Hematopoietic multipotent progenitor cell (in vitro differentiated cells): ENCODE results near the gene SIK2. TPM values are rescaled to one million over a fixed set of nuclear protein-coding genes. Genes with fewer than 3 reads are reported as not detected.
A peak's percentile ranks its signal among the peaks of the same experiment; 100 is the strongest.

Source experiments
- DNase-seq, 3 donors: peaks; one replicate each; pipeline ENCODE4 v3.0.0-alpha.2; 2011 to 2015; ENCODE audit warnings: low read depth in 2 of 3, low spot score in 2 of 3
- total RNA-seq: library from RNA; depleted of rRNA; stranded (reverse); fragments of >200 nt; gene quantifications from one replicate; pipeline ENCODE4 v1.2.3, GENCODE V29; 2012

Gene SIK2
- total RNA-seq, 1 donor: 8.1 TPM

DNA sequence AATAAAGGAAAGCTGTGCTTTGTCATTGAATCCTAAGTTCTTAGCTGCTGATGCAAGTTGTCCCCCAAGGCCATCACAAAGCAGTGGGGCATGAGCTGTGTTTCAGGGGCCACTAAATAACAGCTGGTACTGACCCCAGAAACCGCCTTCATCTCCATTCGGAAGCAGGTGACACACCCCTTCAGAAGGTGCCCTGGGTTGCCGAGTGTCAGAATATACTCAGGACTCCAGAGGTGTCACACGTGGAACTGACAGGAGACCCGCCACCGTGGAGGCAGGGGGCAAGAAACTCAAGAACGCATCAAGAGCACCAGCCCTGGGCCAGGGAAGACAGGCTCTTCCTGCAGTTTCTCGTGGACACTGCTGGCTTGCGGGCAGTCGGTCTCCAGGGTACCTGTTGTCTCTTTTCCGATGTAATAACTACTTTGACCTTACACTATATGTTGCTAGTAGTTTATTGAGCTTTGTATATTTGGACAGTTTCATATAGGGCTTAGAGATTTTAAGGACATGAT is 122.4 kb downstream of the SIK2 start:
- no peak for DNase-seq

GRCh38 chr11:111725621-111726020 is 123.4 kb downstream of the SIK2 start:
- no peak for DNase-seq

DNA sequence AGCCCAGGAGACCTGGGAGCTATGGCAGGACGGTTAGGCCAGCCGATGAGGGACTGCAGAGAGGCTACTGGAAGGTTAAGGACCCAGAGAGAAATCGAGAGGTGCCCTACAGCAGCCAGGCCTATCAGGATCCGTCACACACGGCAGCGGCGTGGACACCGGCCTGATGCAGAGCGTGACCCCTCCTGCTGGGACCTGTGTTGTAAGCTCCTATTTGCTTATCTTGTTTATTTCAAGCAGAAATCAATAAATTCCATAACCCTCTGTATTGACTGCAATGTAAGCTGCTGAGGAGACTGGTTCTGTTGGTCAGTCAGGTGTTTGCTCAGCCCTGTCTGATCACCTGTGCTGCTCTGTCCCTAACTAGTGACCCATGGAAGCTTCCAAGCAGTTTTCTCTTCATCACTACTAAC is 124.1 kb downstream of the SIK2 start:
- DNase-seq: no peak

- no peak for DNase-seq
Measured at GRCh38 chr11:111727431-111727830, 125.2 kb downstream of the SIK2 start.

GRCh38 chr11:111729071-111729830 is 127.0 kb downstream of the SIK2 start:
- DNase-seq: no peak

DNA sequence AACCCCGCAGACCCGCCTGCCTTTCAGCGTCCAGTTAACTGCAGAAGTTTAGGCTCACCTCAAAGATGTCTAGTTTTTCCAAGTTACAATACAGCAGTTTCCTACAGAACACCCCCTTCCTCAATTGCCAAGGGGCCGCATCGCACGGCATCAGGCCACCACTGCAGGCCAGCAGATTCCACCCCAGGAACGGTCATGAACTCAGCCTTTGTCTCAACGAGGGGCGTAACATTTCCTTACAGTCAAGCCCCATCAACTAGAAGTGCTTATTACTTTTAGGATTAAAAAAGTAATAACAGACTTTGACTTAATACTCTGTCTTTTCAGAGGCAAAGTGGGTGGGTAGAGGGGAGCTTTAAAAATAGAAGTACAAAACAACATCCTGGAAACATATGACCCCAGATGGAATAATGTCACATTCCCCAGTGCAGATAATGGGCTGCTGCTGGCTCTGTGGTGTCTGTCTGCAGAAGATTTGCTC is 127.6 kb downstream of the SIK2 start:
- no peak for DNase-seq

DNA sequence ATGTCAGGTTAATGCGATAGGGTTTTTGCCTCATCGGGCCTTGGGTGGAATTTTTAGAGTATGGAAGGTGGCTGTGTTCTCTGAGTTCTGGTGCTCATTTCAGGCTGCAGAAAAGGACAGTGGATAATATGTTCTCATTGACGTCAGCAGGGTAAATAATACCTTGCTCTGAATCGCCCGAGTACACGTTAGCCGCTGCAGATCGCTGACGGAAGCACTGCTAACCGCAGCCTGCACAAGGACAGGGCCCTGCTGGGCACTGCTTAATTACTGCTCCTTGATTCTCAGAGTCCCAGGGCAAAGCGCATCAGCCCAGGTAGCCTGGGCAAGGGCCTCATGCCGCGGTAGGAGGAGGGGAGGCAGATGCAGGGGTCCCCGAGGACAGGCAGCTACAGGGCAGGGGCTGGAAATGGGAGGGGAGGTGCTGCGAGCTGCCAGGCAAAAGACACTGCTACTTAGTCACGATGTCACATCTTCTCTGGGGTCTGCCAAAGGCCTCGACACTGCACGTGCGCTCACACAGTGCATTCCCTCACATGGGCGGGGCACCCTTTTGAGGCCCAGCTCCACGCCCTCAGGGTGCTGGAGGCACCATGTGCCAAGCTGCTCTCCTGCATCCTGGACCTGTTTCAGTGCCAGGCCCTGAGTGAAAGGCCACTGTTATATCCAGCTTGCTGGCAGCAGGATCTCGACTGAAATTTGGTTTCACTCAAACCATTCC is 128.8 kb downstream of the SIK2 start:
- DNase-seq: no peak

GRCh38 chr11:111731821-111732220 is 129.6 kb downstream of the SIK2 start:
- no peak for DNase-seq

DNA sequence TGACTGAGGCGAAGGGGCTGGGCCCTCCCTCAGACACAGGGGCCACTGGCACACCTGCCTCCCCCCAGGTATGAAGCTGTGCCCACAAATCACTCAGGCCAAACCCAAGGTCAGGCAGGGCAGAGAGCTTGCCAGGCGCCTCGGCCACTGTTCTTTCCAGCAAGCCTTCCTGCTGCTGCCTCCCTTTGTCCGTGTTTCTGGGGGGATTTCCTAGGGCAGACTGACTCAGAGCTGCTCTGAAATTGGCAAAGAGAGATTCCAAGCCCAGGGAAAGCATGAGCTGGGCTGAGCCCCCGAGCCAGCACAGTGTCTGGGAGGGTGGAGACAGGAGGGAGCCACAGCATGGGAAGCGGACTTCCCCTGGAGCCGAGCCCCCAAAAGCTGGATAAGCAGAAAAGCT is 130.8 kb downstream of the SIK2 start:
- no peak for DNase-seq

DNA sequence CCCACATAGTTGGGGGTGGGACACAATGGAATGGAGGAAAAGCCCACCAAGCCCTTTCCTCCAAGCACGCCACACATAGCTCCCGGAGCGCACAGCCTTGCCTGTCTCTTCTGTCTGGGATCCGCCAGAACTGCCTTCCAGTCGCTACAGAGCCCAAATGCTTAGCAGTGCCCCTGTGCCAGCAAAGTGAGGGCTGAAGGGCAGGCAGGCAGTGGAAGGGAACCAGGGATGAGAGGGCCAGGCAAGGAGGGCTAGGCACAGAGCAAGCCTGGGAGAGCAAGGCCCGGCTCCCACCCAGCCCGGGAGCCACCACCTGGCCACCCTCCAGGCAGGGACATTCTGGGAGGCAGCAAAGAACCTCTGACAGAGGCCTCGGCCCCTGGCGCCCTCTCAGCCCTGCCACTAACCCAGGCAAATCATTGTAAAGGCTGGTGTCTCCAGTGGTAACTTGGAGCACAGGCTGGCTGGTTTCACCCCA is 131.4 kb downstream of the SIK2 start:
- no peak for DNase-seq

DNA sequence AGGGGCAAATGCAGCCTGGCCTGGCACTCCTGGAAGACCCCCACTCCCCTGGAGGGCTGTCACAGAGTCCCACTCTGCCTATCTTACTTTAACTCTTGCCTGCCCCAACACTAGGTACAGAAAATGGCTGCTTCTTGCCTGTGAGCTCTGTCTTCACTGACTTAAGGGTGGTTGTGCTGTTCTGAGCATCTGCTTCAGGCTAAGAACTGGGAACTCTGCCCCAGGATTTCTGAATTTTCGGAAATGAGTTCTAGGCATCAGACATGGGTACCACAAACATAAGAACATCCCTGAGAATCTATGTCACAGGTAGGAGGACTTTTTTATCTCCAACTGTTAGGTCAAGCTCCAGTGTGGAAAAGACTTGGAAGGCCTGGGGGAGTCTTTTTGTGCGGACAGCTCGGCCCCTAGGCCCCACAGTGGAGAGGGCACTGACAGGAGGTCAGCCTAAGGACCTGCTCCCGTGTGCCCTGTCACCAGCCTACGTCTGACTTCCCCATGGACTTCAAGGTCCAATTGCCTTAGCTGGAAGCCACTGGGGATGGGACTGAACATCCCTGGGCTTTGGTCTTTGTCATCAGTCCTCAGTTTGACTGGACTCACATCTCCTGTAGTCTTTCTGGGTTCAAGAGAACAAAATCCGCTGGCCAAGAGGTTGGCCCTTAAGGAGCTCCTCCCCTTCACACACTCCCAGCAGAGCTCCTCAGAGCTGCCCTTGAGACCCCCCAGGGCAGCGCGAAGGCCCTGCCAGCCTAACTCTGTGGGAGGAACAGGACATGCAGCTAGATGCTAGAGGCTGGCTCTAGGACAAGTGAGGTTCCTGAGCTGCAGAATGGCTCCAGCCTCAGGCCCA is 132.1 kb downstream of the SIK2 start:
- no peak for DNase-seq

GRCh38 chr11:111734954-111735261 is 132.7 kb downstream of the SIK2 start:
- DNase-seq: no peak

GRCh38 chr11:111735262-111736116 is 133.2 kb downstream of the SIK2 start:
- DNase-seq: peak in 1 of 3 donors; percentile 7

DNA sequence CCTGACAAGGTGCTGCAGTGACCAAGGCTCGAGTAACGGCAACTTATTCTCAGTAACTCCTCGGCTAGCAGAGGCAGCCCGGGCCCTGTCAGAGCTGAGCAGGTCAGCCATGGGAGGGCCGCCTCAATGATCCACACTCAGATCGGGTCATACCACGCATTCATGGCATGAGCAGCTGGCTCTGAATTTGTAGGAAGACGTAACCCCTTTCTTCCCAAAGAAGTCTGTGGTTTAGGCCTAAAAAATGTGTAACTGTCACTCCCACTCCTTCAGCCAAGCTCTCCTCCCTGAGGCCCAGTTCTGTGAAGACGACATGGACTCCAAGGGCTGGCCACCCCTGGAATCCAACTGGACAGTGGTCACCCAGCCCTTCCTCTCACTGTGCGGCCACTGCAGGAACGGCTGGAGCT is 133.9 kb downstream of the SIK2 start:
- no peak for DNase-seq

DNA sequence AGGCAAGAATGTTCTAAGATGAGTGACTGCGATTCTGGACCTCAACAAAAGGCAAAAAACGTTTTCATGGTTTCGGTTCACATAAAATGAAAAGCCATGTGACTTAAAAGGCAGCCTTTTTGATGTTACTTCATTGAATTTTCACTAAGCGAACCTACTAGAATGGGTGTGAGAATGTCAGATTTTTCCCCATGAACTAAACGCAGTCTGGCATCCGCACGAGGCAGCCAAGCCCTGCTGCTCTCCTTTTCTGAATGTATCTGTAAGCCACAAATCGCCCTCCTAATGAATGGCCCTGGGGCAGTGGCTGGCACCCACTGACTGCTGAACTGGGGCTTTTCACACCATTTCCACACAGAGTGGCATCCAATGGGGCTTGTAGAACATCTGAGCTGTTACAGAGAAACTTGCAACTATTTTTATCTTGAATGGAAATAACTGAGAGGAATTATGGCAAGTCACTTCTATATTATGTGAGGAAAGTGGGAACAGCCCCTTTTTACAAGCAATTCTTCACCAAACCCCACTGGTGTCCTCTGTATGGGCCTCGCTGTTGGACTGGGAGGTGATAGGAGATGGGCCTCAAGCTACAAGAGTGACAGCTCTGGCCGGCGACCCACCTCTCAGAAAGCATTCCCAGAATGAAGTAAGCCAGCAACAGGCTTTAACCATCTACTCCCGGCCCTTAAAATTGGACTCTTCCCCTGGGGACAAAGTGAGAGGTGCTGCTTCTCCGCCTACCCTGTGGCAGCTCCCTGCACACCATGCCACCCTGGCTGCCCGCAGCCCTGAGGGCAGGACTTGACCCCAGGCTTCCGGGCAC is 134.6 kb downstream of the SIK2 start:
- no peak for DNase-seq

DNA sequence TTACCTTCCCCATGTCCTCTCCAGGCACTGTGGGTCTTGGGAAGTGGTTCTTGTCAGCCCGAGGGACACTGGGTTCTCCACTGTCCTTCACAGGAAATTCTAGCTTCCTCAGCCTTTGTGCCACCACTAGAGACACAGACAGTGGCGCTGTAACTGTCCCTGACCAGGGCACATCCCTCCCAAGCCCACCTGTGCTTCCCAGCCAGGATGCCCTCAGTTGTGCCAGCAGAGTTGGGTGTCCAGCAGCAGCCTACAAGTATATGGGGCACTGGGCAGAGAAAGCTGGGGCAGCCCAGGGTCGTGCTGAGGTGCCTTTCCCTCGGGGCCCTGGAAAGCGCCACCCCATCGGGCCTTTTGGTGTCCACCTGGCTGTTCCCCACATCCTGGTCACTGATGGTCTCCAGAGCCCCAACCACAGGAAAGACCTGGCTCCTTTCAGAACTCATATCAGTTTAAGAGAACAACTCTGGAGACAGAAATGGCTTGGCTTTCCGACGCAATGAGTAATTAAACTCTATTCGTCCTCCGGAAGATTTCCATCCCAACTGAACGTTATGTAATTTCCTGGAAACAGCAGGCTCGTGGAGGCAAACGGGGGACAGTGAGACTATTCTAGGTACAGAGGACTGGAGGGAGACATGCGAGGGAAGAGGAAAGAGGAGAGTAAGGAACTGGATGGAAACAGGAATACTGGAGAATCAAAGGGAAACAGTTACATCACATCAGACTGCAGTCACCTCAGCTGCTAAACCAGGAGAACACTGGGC is 135.4 kb downstream of the SIK2 start:
- DNase-seq: no peak

DNA sequence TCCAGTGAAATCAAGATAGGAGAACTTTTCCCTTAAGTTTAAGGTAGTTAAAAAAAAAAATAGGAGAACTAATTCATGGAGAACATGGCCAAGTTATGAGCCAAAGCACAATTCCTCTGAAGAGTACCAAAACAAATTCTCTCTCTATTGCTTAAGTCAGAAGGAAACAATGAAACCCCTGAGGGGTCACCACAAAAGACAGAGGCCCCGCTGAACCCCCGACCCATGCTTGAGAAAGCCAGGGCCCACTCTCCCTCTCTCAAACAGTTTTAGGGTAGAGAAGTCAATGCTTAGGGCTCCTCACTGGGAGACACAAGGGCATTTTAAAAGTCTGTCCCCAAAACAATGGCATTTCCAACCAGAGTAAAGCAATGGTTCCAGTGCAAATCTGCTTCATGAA is 137.1 kb downstream of the SIK2 start:
- no peak for DNase-seq

GRCh38 chr11:111741751-111742150 is 139.5 kb downstream of the SIK2 start:
- DNase-seq: no peak
